ENCODE results near the gene CHD2.
A peak's percentile ranks its signal among the peaks of the same experiment; 100 is the strongest.
"Not testable (repeated sequence)": the region's sequence is repeated elsewhere in the genome, so short reads cannot be mapped to it uniquely, and the experiment has no call there.

The CHD2 gene

DNA sequence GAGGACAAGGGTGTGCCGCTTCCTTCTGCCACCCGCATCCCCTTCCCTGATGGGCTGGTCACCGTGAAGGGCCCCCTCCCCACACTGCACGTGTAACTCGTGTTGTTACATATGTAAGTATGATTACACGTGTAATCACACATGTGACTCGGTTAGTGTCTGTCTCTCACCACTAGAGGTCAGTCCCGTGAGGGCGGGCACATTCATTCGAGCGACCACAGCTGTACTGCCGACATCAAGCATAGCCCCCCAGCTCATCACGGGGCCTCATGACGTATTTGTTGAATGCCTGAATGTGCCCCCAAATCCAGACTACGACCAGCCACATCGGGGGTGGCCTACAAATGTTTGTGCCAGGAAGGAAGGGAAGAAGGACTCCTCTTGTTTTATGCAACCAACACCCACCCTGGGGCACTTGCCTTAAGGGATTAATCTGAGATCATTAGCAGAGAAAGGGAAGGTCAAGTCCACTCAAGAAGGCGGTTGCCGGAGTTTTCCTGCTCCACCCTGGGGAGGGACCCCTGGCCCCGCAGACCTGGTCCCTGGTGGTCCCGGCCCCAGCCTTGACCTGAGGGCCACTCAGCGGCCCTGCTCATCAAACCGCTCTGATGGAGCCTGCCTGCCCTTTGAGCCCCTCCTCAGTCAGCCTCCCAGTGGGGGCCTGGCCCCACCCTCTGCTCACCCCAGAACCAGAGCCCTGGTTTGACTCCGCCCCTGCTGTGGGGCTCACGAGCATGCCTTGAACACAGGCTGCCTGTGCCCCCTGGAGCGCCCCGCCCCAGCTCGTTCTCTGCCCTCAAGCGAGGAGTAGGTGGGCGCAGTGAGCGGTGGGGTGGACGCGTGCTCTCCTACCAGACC lies 136.1 kb downstream of the CHD2 start:
- ATAC-seq, result peak; percentile 64
- peak; percentile 57 for DNase-seq

DNA sequence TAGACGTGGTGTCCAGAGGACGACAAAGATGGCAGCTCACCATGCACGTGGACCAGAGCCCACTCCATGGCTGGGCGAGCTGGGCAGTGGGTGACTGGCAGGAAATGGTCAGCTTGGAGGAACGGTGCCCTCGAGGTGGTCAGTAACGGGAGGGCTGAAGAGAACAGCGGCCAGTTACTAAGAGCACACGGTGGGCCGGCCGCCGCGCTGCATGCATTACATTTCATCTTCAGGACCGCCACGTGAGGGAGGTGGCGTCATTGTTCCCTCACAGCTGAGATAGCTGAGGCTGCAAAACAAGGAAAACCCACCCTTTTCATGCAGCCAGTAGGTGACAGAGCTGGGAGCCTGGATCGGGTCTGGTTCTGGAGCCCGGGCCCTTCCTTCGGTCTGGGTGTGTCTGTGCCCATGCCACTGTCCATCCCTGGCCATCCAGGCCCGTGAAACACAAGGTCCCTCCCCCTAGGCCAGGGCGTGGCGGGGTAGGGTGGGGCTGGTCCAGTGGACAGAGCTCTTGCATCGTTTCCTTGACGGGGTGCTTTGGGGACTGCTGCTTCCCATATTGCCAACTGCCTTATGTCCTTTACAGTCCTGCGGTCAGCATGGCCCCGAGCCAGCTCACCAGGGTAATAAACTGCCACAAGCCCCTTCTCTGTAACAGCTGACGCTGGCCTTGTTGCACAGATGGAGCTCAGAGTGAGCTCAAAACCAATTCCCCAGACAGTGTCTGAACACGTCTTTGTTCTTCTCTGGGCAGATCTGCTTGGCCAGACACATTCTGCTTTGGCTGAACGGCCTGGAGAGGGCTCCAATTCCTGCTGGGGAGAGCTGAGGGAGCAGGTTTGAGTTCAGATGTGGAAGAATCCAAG lies 137.1 kb downstream of the CHD2 start:
- ATAC-seq (no peak), DNase-seq (no peak)

DNA sequence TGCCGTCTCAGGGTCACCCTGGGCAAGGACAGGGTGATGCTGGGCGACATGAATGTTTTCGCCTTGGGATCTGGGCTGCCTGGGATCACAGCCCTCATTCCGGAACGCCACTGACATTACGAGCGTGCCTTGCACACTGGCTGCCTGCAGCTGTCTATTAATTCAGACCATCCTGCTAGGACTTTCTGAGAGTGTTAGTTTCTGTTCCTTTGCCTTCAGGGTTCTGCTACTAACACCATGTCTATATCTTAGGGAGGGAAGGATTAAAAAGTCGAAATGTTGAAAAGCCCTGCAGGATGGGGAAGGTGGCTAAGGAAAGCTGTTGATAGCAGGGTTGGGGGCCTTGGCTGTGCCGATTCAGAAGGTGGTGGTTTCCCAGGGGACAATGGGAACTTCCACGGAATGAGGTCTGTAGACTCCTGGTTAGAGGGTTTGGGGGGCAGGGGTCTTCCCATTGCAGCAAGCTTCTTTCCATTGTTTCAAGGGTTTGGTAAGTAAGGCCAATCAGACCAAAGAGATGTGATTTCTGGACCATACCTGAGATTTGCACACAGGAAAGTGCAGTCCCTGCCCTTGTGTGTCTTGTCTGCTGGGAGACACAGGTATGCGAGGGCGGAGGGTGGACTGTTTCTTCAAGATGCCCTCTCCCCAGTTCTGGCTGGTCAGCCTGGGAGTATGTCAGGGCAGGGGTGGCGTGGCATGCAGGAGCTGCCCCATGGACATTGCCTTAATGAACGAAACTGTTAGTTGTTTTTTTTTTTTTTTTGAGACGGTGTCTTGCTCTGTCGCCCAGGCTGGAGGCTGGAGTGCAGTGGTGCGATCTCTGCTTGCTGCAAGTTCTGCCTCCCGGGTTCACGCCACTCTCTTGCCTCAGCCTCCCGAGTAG lies 137.9 kb downstream of the CHD2 start:
- ATAC-seq (no peak), DNase-seq (no peak)

DNA sequence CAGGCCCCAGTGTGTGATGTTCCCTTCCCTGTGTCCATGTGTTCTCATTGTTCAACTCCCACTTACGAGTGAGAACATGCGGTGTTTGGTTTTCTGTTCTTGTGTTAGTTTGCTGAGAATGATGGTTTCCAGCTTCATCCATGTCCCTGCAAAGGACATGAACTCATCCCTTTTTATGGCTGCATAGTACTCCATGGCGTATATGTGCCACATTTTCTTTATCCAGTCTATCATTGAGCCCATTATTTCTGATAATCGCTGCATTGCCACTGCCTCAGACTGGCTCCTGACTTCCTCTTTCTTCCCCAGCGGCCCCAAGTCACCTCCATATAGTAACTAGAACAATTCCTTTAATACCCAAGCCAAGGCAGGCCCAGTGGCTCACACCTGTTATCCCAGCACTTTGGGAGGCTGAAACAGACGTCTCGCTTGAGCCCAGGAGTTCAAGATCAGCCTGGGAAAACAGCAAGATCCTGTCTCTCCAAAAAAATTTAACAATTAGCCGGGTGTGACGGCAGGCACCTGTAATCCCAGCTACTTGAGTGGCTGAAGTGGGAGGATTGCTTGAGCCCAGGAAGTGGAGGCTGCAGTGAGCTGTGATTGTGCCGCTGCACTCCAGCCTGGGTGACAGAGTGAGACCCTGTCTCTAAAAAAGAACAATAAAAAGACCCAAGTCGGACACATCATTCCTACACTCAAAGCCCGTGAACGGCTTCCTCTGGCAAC lies 139.6 kb downstream of the CHD2 start:
- ATAC-seq, DNase-seq: not testable (repeated sequence)

DNA sequence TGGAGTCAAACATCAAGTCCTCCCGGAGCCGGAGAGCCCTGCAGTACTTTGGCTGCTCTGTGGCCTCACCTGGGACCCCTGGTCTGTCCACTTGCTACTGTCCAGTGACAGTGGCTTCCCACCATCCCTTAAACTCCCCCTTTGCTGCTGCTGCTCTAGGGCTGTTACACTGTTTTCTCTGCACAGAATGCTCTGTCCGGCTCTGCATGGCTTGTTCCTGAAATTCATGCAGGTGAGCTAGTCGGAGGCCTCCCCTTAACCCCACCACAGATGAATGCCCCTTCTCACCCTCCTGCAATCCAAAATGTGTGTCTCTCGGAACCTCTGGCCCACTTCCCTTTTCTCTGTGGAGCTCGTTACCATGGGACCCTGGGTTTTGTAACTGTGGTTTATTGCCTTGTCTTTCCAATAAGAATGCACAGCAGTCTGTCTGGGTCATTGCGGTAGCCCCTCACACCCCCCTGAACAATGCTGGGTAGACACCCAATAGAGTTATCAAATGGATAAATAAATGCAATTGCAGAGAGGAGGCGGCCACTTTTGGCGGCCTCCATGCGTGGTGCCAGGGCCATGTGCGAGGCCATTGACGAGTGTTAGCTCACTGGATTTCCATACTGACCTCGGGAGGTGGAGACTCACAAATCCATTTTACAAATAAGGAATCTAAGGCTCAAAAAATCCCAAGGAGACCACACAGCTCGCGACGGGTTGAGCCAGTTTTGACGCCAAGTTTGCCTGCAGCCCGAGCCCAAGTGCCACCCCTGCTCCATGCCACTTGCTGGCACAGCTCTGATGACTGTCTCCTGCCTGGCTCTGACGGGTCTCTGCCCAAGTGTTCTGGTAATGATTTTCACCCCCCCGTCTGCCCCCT lies 140.4 kb downstream of the CHD2 start:
- no peak for ATAC-seq
- no peak for DNase-seq

DNA sequence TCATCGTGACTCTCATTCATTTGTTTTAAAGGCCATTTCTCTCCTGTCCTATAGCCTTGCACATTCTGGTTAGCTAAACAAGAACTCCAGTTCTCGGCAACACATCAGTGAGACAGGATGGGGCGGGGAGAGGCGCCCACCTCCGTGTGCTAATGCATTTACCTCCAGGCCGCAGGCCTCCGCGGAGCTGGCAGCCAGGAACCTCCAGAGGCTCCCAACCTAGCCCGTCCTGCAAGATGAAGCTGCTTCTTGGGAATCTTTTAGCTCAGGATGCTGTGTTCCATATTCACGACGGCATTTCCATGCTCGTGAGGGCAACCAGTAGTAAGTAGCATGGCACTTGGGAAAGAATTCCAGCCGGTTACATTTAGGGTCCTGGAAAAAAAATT lies 141.0 kb downstream of the CHD2 start:
- DNase-seq (no peak), ATAC-seq (no peak)

DNA sequence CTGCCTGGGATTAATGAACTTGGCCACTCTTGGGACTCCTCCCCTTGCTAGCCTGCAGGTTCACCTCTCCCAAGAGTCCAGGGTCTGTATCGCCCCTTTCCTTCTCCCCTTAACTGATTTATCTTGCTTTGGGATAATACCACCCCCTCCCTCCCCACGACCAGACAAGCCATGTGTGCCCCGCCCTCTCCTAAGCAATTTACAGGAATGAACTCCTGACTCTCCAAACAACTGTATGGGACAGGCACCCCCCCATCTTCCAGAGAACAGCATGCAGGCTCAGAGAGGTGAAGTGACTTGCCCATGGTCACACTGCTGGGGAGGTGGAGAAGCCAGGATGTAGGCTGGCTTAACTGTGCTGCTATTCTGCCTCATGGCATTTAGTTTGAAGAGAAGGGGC lies 142.1 kb downstream of the CHD2 start:
- ATAC-seq, result no peak
- DNase-seq, result no peak

DNA sequence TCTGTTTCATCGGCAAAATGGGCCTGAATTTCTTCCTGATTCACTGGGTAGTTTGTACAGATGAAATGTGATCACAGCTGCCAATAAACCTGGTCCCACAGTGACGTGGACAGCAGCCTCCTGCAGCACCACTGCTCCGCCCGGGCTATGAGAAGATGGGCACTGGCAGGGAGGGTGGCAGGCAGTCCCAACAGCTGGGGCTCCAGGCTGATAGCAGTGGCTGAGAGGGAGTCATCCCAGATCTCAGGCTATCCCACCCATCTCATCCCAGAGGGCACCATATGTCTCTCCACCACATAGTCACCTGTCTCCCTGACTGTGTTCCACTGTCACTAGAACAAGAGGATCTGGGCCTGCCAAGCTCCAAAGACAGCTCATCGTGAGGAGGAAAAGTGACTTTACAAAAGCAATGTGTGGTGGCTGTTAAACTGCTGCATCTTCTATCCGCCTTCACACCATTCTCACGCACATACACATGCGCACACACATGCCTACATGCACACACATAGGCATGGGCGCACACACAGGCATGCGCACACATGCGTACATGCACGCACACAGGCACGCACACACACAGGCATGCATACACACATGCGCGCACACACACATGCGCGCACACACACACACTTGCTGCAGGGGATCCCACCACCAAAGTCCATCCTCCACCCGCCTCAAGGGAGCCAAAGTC lies 142.7 kb downstream of the CHD2 start:
- no peak for ATAC-seq

DNA sequence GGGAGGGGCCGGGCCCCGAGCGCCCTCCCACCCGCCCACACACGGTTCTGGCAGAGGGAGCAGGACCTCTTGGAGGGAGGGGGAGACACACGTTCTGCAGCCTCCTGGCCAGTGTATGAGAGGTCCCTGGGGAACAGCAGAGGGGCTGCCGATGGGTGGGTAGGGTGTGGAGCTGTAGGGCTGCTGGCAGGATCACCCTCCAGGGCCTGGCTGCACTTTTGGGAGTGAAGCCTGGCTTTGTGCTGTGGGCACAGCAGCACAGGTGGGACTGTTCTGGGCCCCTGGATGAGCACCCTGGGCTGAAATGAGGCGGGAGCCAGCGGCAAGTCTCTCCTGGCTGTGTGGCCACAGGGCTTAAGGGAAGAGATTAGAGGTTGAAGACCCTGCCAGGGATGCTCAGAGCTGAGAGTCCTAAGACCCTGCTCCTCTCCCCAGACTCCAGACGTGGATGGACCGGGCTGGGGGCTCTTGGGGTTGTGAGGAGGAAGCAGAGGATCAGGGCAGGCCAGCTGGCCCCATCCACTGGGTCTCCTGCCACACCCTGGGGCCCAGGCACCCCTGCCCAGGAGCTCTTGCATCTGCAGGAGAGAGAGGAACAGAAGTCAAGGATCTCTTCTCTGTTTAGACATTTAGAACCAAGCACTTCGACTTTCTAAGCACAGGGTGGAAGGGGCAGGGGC lies 143.6 kb downstream of the CHD2 start:
- no peak for ATAC-seq
- no peak for DNase-seq

More for the DNA sequence above, 142.7 kb downstream of the CHD2 start:
- DNase-seq, result no peak

DNA sequence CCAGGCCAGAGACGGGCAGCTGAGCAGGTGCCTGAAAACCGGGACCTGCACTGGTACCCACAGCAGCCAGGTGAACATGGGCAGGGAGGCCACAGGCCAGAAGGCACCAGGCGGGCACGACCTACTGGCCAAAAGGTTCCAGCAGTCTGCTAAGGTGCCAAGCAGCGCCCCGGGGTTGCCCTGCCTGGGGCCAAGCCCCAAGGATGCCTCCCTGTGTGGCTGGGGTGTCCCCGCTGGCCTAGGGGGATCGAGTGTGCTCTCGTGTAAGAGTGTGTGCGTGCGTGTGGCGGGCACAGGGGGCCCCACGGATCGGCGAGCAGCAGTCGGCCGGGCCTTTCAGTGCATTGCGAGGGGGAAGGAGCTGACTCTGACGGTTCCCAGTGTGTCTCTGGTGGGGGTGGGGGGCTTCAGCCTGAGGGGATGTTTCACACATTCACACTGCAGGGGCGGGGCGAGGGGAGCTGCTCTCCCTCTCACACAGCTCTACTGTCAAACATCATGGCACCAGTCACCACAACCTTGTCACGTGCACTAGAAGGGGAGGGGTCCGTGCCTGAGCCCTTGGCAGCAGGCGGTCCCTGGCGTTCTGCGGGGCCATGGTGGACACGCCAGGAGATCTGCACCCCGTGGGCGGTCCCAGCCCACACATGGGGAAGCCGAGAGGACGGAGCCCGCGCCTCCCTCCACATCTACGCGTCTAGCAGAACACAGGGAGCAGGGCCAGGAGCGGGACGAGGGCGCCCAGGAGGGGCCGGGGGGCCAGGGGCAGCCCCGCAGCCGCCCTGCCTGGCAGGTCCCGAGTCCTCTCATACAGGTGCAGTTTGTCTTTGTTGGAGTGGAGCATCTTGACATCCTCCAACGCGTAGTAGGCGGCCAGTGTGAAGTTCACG lies 144.4 kb downstream of the CHD2 start:
- ATAC-seq (no peak), DNase-seq (no peak)

DNA sequence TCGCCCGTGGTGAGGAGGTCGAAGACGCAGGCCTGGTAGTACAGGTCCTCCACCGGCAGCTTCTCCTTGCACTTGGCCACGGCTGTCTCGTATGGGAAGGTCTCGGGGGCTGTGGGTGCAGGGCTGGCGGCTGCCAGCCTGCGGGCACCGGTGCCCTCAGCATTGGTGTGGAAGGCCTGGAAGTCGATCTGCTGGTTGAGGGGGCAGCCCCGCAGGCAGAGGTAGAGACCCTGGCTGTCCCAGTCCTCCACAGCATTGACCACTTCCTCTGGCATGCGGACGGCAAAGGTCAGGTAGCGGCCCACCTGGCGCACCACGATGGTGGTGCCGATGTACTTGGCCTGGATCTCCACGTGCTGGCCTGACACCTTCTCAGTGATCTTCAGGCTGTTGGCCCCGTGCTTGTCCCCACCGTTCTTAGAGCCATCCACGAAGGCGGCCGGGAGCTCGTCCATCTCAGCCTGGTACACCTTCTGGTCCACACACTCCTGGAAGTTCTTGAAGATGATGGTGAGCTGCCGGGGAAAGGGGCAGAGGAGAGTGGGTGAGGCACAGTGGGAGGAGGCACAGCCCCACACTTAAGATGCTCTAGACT lies 145.2 kb downstream of the CHD2 start:
- DNase-seq, result no peak
- no peak for ATAC-seq

DNA sequence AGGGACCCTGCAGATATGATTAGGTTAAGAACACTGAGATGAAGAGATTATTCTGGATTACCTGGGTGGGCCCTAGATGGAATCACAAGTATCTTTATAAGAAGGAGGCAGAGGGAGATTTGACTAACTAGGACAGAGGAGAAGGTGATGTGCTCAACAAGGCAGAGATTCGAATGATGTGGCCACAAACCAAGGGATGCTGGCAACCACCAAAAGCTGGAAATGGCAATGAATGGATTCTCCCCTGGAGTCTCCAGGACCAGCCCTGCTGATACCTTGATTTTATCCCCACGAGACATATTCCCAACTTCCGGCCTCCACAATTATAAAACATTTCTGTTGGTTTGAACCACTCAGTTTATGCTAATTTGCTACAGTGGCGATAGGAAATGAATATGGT lies 146.0 kb downstream of the CHD2 start:
- no peak for DNase-seq
- ATAC-seq, result no peak

DNA sequence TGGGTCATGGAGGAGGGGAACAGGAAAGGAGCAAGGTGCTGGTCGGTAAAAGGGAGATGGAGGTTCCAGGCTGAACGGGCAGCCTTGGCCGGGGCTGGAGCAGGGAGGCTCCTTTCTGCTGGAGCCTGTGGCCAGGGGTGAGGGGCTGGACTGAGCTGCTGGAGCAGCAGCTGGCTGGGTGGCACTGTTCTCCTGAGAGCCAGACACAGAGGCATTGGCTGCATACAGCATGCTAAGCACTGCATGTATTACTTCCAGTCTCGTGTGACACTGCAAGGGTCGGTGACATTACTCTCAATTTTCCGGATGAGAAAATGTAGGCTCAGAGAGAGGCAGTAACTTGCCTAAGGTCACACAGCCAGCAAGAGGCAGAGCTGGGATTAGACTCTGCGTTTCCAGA lies 146.6 kb downstream of the CHD2 start:
- ATAC-seq, result no peak
- no peak for DNase-seq

DNA sequence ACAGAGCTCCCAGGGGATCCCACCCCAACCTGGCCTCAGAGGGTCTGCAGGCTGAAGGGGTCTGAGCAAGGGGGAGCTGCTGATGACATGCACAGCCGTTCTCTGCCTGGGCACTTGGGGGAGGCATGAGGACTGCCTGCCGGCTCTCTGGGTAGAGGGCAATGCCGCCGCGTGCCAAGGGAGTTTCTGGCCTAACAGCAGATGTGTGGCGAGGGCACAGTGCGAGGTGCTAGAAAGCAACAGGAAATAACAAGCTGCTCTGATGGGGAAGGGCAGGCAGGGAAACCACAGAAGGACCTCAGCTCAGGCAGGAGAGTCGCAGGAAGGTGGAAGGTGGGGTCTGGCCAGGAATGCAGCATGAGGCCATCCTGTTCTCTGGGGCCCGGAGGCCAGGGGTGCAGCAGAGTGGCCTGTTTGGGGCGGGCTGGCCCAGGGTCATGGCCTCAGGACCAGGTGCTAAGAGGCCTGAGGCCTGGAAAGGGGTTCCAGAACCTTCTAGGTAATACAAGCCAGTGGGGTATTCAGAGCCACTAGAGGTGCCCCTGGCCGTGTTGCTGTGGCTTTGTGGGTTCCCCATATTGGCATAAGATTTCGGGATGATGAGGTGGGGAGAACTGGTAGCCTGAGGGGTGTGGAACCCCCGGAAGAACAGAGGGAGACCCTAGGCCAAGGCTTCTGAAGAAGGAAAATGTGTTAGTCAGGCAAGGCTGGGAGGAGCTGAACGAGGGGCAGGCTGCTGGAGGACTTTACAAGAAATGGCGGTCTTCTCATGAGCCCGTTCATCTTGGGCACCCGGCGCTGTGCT lies 147.7 kb downstream of the CHD2 start:
- no peak for DNase-seq
- no peak for ATAC-seq

DNA sequence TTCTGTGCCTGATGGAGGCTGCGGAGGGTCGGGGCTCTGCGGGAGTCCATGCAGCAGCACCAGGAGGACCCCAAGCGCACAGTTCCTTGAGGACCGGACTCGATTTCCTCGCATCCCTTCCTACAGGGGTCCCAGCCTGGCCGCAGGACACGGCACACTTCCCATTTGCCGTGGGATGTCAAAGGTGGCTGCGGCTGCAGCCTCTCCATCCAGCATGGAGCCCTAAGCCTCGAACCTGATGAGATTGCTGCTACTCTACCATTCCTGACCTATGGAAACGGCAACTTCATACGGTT lies 148.2 kb downstream of the CHD2 start:
- ATAC-seq (no peak), DNase-seq (no peak)

DNA sequence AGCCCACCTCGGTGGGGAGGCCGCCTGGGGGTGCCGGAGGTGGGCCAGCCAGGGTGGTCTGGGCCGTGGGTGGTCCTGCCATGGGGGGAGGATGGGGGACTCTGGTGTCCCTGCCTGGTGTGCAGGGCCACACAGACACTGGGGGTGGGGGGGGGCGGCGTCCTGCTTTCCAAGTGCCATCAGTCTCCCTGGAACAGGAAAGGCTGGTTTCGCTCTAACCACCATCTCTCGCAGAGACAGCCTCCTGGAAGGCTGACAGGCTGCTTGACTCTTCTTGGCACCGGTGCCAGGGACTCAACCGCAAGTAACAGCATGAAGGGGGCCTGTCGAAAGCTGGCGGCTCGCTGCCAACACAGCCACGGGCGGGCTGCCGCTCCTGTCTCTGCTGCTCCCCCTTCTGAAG lies 148.6 kb downstream of the CHD2 start:
- ATAC-seq (no peak), DNase-seq (no peak)

DNA sequence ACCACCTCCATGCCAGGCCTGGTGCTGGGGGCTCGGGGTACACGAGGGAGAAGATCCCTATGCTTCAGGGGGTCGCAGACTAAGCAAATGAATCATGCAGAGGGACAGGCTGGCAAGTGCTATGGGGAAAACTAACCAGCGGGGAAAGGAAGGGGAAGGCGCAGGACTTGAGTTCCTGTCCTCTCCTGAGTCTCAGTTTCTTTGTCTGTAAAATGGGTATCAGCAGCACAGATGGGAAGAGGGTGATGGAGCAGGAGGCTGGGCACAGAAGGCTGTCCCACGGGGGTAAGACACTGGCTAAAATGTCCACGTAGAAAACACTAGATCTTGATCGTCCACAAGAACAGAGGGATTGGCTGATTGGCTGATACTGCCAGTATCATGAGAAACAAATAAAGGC lies 149.1 kb downstream of the CHD2 start:
- no peak for ATAC-seq
- no peak for DNase-seq

Measured in stimulated activated naive CD8-positive, alpha-beta T cell treated with anti-CD3 and anti-CD28 coated beads, Interleukin-15, Interleukin-2, amounts not matched to agents 100 U/mL and 50 U/mL, for 24 hours (primary cell).